ENCODE results near the gene RICTOR. TPM values are rescaled to one million over a fixed set of nuclear protein-coding genes. Genes with fewer than 3 reads are reported as not detected.

Gene RICTOR
- total and polyA plus RNA-seq, 2 donors (not counting 3 experiments of a cell fraction or from before 2014, with no cell fraction given) = 9.2 to 38.0 TPM

- Histone ChIP-seq H3K79me2 (ENCODE audit: control insufficient read depth, insufficient read depth, low read length) (peaks cover 8% of the 10 kb centered on the region), H2AFZ (ENCODE audit: low read depth, low read length) (no peak overlapping the region), H4K20me1 (replicated peaks; ENCODE audit: control insufficient read depth, extremely low read depth, insufficient read depth, low read length) (no peaks in the 10 kb centered on the region), H3K4me3 (replicated peaks in 1 of 3; ENCODE audit: insufficient read depth in 1 of 3, low read depth in 1 of 3, low read length in 3 of 3) (no peak overlapping the region), H3K27ac (ENCODE audit: insufficient read depth, low read depth, low read length) (no peak overlapping the region), H3K9me1 (replicated peaks; ENCODE audit: control insufficient read depth, extremely low read depth, insufficient read depth, low read length) (no peaks in the 10 kb centered on the region), H3K9me3 (replicated peaks; ENCODE audit: control insufficient read depth, insufficient read depth, low read length) (no peaks in the 10 kb centered on the region), H3K27me3 (ENCODE audit: control insufficient read depth in 2 of 2, insufficient read depth in 2 of 2, low read length in 2 of 2) (no peaks in the 10 kb centered on the region), H3K9ac (replicated peaks; ENCODE audit: extremely low read depth, insufficient read depth, low read length) (no peak overlapping the region), H3K4me2 (ENCODE audit: insufficient read depth, low read length) (no peak overlapping the region), H3K36me3 (ENCODE audit: control insufficient read depth in 2 of 2, extremely low read depth in 1 of 2, insufficient read depth in 2 of 2, low read length in 2 of 2) (no peaks in the 10 kb centered on the region), H3K4me1 (ENCODE audit: control insufficient read depth, extremely low read depth, insufficient read depth, low read length) (no peaks in the 10 kb centered on the region)
- dilution Hi-C loops (cut with MboI; ENCODE audit: extremely low pct_ligation_motif_present, low sequenced_read_pairs) (no loop called here), intact Hi-C loops (cut with micrococcal nuclease) (loop anchor here (10.0 kb wide), 2 partner anchors 366 to 576 kb away; partner anchors contain the start of gene C9)
- TF ChIP-seq EZH2 (IDR thresholded peaks at IDR 0.05; ENCODE audit: borderline replicate concordance, low read depth, low read length, severe bottlenecking) = no peak
- TF ChIP-seq MAX (IDR thresholded peaks at IDR 0.05; ENCODE audit: insufficient read depth, insufficient read length) = no peak
- TF ChIP-seq POLR2A (IDR thresholded peaks at IDR 0.05; ENCODE audit: low read depth, low read length) = no peak
- no peak for TF ChIP-seq CTCF (IDR thresholded peaks at IDR 0.05; ENCODE audit: extremely low read depth in 1 of 2, insufficient read depth in 1 of 2, low read depth in 1 of 2, low read length in 2 of 2)
- TF ChIP-seq MYC (IDR thresholded peaks at IDR 0.05; ENCODE audit: low read depth, low read length) = no peak
- TF ChIP-seq FOS (IDR thresholded peaks at IDR 0.05; ENCODE audit: borderline replicate concordance, insufficient read depth, low read length) = no peak
- no peak for TF ChIP-seq GATA2 (IDR thresholded peaks at IDR 0.05; ENCODE audit: insufficient read depth, insufficient read length, low read depth, low read length)
- no peak for TF ChIP-seq JUN (IDR thresholded peaks at IDR 0.05; ENCODE audit: borderline replicate concordance, insufficient read depth, insufficient read length, low read depth)
- TF ChIP-seq POLR2AphosphoS5 (IDR thresholded peaks at IDR 0.05; ENCODE audit: insufficient read depth, low read depth, low read length) = no peak
- ChIA-PET CTCF (interaction anchor here (1.0 kb wide), 1 partner anchor 377 kb away, joined by 3 read pairs; no protein-coding TSS in a partner anchor), POLR2A (no interaction called here)
- FAIRE-seq (no peak), DNase-seq (ENCODE audit: low read depth, low spot score) (no peak)
- no TSS peak for BruUV-seq (replicated peaks)
Observed at GRCh38 chr5:38999037-38999436, 75.2 kb downstream of the RICTOR start.
